ENCODE data around the gene FBXL3.

DNA sequence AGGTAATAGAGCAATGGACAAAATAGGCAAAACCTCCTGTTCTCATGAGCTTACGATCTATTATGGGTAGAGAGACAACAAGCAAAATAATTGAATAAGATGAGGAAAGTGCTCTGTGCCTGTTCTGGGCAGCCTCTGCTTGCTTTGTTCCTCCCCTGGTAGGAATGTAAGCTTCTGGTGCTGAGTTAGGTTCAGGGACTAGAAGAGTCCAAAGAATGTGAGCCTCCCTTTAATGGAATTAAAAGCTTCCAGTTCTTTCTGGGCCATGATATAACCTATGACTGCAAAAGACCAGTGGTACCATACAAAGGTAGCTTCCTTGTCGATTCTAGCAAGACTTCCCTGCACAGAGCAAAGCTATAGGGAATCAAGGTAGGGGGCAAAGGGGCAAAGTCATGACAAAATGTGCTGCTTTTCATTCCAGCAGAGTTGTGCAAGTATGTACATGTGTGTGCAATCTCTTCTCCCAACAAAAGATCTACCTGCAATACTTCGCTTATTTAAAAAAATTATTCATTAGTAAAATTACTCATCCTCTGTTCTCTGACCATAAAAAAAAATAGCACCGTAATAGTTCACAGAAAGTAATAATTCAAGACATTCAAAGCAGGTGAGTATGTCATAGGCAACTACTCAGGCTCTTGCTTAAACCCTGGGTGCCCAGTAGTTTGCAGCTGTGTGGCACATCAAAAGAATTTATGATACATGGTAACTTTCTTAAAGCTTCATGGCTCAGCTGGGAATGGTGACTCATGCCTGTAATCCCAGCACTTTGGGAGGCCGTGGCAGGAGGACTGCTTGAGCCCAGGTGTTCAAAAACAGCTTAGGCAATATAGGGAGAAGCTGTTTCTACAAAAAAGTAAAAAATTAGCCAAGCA lies 57.2 kb downstream of the FBXL3 start:
- TF ChIP-seq, protein P1, sequence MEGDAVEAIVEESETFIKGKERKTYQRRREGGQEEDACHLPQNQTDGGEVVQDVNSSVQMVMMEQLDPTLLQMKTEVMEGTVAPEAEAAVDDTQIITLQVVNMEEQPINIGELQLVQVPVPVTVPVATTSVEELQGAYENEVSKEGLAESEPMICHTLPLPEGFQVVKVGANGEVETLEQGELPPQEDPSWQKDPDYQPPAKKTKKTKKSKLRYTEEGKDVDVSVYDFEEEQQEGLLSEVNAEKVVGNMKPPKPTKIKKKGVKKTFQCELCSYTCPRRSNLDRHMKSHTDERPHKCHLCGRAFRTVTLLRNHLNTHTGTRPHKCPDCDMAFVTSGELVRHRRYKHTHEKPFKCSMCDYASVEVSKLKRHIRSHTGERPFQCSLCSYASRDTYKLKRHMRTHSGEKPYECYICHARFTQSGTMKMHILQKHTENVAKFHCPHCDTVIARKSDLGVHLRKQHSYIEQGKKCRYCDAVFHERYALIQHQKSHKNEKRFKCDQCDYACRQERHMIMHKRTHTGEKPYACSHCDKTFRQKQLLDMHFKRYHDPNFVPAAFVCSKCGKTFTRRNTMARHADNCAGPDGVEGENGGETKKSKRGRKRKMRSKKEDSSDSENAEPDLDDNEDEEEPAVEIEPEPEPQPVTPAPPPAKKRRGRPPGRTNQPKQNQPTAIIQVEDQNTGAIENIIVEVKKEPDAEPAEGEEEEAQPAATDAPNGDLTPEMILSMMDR (conservative IDR thresholded peaks at IDR 0.05; ENCODE audit: low read depth, low read length), result no peak
- no peak for TF ChIP-seq EZH2phosphoT487 (IDR thresholded peaks at IDR 0.05; ENCODE audit: borderline replicate concordance, low read length)
